Activated effector memory CD4-positive, alpha-beta T cell treated with anti-CD3 and anti-CD28 coated beads, Interleukin-2, amount 50 U/mL, for 16 hours (primary cell): ENCODE results near the gene C4BPA.
A peak's percentile ranks its signal among the peaks of the same experiment; 100 is the strongest.

Experiments used
- DNase-seq: peaks from one replicate; pipeline ENCODE4 v3.0.0-alpha.2; 2020

C4BPA gene

DNA sequence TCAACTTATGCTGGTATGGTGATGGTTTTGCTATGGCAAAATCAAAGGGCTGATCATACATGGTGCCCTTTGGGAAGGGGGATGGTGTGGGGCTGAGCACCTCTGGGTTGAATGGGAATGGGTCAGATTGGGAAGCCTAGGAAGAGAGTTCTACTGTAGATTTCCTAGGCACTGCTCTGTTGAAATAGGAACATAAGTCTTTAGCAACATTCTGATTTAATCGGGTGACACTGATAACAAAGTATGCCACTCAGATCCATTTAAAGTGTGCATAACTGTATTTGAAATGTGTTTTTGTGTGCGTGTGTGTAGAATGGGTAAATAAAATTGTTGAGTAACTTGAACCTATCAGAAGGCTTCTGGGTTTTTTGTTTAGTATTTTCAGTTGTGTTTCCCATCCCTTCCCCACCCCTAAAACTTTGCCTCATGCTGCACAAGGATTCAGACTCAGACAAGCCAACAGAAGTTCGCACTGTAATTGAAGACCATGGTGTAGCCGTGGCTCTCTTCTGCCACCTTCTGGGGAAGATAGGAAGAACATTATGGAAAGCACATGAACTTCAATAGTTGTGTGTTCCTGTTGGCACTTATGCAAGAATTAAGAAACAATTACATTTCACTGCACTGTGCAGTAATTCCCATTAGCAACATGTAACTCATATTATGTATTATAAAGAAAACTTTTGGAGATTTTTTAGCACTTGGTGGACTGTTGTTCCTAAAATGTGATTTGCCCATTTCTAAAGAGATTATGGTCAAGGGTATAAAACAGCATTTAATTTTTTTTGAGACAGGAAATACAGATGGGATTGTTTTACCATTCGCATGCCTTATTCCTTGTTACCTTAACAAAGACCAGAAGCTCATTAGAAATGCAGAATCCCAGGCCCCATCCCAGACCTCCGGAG lies 26.3 kb upstream of the C4BPA start:
- DNase-seq: peak; percentile 74

DNA sequence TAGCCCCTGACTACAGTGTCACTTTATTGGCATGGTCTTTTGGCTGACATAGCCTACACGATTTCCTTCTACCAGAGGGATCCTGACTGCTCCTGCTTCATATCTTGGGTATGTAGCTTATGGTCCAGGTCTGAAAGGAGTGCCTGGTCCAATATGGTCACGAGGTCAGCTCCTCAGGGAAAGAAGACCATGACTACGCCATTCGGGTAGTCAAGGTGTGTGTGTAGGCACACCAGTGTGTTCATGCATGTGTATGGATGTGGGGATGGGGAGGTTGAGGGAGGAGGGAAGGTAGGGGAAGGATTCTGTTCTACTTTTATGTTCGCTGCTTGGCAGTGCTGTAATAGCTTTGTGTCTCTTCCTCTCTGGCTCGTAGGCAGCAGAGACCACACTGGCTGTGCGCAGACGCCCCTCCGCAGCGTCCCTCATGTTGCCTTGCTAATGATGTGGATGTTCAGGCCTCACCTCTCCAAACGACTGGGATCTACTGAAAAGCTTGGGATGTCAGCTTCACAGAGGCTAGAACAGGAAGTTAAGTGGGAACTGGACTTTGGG lies 25.4 kb upstream of the C4BPA start:
- DNase-seq: no peak

DNA sequence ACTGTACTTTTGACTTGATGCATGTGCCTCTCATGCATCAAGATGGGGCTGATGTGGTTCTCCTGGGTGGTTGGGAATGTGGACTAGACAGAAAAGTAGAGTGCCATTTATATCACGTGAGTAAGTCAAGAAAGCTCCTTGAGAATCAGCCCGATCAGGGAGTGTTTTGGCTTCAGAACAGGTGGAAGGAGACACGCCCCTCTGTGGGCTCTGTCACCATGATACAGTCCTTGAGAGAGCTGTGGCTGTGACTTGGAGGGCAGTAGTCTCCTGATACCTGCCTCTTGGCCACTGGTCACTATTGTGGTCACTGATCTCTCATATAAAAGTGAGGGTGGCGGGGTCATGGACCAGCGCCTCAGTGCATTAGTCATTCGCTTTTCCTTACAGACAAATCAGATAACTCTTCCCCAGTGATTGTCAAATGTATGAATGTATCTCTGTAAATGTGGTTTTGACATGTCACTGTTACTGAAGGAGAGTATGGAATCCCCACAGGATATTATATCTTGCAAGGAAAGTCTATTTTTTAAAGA lies 24.3 kb upstream of the C4BPA start:
- no peak for DNase-seq

DNA sequence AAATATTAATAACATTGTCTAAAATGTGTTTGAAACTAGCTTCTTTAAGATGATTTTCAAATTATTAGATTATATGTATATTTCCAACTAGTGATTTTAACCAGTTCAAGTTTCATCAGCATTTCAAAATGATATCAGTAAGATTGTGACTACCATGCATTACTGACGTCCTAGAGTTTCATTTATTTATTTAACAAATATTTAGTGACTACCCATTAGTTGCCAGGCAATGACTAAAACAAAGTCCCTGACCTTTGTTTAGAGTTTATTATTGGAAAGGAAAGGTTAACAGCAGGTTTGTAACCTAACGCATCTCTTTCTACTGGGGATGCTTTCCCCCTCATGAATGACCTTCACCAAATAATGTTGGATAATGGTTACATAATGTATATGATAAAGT lies 22.9 kb upstream of the C4BPA start:
- DNase-seq: no peak

DNA sequence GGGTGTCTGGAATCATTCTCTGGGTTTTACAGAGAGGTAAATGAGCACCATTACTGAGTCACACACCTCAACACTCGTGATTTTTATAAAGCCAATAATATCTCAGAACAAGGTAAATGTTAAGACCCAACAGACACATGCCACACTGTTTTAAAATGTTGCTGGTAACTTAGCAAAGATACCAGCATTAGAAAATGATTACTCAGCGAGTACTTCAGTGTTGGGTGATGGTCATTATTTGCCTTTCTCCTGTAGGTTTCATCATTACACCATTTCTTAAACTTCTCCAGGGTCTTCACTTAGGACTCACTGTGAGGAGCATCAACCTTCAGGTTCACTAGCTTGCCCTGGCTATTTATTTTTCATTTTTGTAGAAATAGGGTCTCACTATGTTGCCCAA lies 22.2 kb upstream of the C4BPA start:
- DNase-seq: no peak

DNA sequence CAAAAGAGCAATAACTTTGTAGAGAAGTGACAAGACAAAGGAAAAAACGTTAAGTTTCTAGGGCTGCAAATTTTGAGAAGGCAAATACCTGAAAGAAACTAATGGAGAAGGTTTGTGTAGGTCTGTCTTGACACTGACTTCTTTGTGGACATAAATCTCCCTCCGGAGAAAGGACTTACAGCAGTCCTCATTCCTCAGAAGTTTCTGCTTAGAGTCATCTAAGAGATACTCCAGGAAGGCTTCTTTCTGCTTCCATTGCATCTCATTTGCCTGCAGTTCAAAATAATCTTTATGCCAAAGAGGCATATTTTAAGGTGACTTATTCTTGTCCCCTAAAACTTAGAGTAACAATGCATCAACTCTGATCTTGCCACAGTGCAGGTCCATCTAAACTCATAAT lies 19.8 kb upstream of the C4BPA start:
- DNase-seq: no peak

DNA sequence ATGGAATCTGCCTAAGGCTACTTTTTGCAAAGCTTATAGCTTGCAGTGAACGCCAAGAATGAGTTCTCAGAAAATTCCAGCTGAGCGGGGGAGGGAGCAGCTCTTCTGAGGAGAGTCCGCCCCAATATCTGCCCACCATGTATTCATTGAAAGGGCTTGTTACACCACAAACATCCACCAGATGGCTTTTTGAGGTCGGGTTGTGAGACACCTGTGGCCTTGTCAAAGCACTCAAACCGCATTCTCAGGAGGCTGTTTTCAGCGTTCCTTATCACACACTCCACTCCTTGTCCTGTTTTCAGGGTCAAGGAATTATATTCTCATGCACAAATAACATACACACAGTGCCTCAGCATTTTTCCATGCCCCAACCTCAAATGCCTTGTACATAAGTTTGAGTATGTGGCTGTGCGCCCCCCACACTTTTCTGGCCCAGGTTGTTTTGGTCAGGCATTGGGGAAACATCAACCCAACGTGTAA lies 19.3 kb upstream of the C4BPA start:
- DNase-seq: peak; percentile 73

DNA sequence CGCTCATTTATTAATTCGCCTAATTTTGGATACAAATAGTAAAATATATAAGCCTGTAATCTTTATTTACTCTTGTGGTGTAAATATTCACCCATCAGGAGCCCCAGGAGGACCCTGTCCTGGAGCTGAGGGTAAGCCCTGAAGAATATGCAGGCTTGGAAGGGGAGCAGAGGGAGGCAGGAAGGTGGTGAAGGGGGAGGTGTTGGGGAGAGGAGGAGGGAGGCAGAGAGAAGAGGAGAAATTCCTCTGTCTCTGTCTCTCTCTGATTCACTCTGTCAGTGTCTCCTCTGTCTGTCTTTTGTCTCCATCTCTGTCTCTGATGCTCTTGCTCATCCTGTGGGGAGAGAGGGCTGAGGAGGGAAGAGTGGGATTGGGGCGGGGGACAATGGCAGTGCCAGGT lies 18.1 kb upstream of the C4BPA start:
- no peak for DNase-seq

DNA sequence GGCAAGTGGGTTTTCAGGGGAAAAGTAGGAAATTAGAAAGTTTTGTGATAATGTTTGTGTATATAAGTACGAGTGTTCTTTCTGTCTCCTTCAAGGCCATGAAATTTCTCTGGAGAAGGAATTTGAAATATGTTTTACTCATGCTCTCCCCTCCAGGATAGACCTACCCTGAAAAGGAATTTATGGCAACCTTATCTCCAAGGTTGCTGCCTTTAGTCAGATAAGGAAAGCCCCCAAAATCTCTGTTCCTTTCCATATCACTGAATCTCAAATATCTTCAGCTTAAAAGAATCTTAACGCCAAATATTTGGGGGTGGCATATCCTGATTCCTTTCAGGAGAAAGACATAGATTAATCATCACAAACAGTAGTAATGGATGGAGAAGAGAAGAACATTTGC lies 15.9 kb upstream of the C4BPA start:
- DNase-seq: no peak

DNA sequence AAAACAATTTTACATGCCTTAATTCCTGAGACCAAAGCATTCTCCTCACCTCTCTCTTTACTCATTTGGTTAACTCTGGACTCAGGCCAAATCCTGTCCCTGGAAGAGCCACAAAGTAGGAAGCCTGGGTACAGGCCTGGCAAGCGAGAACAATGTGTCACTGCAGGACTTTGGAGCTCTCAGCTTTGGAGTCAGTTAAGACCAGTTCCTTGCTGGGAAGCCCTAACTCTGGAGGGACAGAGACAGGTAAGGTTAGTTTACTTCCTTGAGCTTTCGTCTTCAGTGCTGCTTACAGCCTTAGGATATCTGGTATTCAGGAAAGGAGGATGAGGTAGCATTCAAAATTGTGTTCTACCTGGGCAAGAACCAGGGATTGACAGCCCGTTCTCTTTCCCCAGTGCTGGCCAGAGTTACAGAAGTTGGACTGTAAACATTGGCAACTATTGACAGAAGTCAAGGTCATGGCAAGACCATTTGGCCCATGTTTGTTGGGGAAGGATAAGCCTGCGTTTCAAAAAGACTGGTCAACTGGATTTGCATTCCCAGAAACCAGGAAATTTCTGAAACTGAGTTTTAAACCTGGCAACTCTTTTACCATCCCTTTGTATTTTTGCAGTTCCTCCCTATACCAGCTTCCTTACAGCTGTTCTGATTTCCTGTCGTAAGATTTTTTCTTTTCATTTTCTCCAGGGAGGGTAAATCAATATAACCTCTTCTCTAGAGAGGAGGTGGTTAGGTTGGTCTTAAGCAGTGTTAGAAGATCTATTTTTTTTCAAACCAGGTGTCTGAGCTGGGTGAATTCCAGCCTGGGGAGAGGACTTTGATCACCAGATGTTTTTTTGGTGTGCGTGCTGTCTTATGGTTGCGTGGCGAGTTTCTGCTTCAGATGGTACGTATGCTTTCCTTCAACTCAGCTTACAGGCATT lies 15.1 kb upstream of the C4BPA start, which contains the start of gene C4BPB:
TSS of gene C4BPB (plus strand) at position 160 of the 926 bp plus-strand sequence. CDS start at position 832, 672 bp downstream.
- no peak for DNase-seq

DNA sequence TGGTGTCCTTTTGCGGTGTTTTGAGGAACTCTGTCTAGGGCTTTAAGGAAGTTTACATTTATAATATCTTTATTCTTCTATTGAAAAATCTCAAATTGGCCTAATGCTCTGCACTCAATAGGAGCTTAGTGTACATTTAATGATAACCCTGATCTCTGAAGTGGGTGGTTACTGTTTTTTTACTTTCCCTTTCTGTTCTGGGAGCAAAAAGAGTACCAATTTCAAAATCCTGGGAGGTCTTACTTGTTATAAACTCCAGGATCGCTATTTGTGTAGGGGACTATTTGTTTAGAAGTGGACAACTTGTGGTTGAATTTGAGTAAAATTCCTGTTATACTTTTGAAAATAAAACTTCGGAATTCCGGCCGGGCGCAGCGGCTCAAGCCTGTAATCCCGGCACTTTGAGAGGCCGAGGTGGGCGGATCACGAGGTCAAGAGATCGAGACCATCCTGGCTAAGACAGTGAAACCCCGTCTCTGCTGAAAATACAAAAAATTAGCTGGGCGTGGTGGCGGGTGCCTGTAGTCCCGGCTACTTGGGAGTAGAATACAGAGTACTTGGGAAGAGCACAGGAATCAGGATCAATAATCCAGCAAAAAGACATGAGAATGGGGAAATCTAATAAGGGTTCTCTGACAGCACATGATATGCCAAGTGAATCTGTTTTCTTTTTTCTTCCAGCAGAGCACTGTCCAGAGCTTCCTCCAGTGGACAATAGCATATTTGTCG lies 14.2 kb upstream of the C4BPA start:
- no peak for DNase-seq

DNA sequence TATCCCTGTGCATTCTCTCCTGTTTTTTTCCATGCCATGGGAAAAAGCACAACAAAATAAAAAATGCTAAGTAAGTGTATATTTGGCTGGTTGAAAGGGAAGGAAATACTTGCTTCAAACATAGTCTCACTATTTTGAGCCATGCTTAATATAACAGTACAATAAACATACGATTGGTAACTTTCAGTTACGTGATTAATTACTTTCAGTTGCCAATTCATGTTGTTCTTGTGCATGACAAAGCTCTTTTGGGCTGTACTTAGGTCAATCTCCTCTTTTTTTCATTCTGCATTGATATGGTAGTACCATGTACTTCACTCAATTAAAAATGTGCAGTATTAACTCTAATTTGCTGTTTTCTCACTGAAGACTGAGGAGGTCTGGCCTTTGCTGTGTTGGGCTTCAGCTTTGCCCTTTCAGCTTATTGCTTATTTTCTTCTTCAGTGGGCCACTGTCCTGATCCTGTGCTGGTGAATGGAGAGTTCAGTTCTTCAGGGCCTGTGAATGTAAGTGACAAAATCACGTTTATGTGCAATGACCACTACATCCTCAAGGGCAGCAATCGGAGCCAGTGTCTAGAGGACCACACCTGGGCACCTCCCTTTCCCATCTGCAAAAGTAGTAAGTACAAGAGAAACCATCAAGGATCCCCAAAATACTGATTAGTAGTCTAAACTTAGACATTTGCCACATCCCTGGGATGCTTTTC lies 12.7 kb upstream of the C4BPA start:
- no peak for DNase-seq

DNA sequence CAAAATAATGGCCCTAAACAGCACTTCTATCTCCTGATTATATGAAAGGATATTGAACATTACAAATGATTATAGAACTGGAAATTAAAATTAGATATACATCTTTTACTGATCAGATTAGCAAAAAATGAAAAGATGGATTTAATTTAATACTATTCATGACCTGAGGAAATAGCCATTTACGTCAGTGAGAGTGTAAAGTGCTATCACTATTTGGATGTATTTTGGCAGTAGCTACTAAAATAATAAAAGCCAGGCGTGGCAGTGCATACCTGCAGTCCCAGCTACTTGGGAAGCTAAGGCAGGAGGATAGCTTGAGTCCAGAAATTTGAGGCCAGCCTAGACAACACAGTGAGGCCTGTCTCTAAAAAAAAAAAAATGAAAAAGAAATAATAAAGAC lies 10.1 kb upstream of the C4BPA start:
- DNase-seq: no peak

DNA sequence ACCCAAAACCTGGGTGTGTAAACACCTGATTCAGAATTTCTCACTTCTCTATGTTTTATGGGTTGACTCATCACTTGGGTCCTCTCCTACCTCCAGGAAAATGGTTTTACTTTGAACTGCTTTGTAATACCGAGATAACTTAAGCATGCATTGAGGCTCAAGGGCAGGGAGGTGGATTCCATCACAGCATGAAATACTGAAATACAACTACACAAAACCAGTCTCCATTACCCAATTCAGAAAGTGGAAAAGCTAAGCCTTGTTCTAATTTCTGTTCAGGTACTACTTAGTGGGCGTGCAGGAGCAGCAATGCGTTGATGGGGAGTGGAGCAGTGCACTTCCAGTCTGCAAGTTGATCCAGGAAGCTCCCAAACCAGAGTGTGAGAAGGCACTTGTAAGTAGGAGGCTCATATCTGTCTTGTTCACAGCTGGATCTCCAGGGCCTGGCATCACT lies 6.1 kb upstream of the C4BPA start:
- no peak for DNase-seq

DNA sequence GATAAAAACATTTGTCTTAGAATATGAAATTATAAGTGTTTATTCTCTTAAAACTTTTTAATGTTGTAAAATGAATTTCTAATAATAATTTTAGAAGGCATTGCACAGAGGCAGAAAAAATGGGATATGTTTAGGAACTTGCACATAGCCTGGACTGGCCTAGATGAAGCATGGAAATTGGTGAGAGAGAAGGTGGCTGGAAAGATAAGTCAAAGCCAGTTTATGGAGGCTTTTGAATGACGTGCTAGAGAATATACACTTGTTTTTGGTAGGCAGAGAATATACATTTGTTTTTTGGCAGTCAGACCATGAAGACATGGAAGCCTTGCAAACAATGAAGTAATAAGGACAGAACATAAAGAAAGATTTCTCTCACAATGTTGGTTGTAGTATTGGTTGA lies 2.3 kb upstream of the C4BPA start:
- DNase-seq: no peak

DNA sequence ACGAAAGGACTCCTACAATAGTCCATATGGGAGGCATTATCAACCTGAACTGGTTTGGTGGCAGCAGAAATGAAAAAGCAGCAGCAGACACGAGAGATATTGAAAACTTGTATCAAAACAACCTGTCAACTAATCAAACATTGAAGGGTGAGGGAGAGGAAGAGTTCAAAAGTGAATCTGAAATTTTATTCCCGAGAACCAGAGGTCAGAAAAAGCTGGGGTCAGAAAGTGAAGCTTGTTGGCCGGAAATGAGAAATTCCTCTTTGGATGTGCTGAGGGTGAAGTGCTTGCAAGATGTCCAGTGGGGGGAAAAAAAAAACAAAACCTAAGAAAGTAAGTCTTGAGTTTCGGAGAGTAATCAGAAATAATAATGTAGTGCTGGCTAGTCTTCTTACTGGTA lies 1.9 kb upstream of the C4BPA start:
- no peak for DNase-seq

DNA sequence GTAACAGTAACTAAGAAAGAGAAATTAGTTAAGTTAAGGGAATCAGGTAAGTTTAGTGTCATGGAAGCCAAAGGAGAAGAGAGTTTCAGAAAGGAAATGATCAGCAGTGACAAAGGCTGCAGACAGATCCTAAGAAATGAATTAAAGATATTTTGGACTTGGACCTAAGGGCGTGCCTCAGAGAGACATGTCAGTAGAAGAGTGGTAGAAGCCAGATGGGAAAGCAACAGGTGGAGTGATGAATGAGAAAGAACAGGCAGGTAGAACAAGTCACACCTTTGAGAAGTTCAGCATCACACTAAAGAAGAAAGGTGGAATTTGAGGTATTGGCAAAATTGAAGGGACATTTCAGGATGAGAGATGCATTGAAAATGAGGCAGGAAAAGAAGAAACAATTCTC lies 1.4 kb upstream of the C4BPA start:
- DNase-seq: no peak

DNA sequence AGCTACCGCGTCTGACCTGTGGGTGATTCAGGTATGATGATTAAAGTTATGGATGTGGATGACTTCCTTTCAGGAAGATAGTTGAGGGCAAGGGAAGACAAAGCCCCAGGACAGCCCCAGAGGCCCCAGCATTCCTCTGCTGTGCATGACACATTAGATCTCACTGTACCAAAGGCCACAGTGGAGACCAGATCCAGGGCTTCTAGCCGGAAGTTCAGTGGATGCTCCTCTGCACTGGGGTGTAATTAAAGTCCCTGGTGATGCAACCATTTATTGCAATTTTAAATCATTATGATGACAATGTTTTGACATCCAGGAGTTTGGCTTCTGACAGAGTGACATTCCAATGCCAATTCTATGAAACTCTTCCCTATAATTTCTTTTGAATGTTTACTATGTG lies 5.0 kb downstream of the C4BPA start:
- no peak for DNase-seq

DNA sequence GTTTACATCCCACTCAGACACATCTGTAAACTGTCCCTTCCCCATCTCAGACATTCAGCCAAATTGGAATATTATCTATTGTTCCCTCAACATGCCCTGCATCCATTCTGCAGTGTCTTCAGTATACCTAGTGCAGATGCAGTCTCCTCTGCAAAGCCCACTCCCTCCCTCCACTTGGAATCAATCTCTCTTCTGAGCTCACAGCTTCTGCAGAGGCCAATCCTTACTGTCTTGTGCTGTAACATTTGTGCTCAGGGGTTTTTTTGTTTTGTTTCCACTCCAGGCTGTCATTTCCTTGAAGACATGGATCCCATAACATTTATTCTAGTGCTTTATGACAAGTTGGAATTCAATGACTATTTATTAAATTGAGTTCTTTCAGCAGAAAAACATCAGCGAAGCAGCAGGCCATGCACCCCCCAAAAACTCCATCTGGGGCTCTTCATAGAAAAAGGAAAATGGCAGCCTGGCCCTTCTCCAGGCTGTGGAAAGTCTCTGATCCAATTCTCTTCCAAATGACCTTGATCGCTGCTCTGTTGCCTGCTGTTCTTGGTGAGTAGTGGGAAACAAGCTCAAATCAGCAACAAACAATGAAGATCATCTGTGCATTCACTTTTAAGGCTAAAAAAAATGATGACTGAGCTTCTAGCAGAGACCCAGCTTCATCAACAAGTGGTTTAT lies 8.7 kb downstream of the C4BPA start:
- no peak for DNase-seq

DNA sequence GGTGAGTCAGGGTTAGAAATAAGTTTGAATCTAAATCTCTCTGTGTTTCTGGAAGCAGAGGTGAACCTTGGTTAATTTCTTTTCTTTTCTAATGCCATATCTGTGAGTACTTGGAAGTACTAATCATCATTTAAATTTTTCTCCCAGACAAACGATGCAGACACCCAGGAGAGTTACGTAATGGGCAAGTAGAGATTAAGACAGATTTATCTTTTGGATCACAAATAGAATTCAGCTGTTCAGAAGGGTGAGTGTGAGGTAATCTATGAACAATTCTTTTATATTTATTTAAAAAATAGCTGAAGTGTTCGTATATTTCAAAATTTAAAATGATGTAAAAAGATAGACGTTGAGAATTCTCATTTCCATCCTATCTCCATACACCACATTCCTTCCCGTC lies 11.2 kb downstream of the C4BPA start:
- no peak for DNase-seq

DNA sequence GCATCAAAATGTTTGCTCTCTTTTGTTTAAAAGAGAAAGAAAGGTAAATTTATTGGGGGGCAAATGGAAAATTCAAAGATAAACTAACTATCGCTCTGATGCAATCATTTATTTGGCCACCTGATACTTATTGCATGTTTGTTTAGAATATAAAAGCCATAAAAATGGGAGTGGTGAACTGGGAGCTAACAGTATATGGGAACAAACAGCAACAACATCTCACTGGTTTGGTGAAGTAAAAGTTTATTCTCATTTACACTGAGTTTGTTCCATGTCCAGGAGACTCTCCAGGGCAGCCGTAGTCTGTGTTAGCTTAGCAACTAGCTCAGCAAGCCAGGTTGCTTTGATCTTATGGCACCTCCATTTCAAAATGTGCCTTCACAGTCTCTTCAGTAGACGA lies 20.4 kb downstream of the C4BPA start:
- DNase-seq: no peak
